ENCODE measurements around the gene MUC5B.

MUC5B gene

GRCh38 chr11:1295086-1295485, 72.2 kb downstream of the MUC5B start:
- DNase-seq = no peak

GRCh38 chr11:1295591-1295990, 72.7 kb downstream of the MUC5B start:
- DNase-seq = no peak

GRCh38 chr11:1296287-1296686, 73.4 kb downstream of the MUC5B start:
- DNase-seq = no peak

- no peak for DNase-seq
Measured at GRCh38 chr11:1297011-1297575, 74.2 kb downstream of the MUC5B start.

GRCh38 chr11:1297576-1298473, 75.0 kb downstream of the MUC5B start:
- no peak for DNase-seq

GRCh38 chr11:1298695-1299492, 76.0 kb downstream of the MUC5B start:
- DNase-seq = peak in 32 of 58 donors; percentile 31 to 89 (median 49)

- peak in 26 of 58 donors; percentile 21 to 80 (median 56) for DNase-seq
Measured at GRCh38 chr11:1299621-1300020, 76.8 kb downstream of the MUC5B start.

GRCh38 chr11:1300121-1300520, 77.3 kb downstream of the MUC5B start:
- no peak for DNase-seq

GRCh38 chr11:1300569-1301187, 77.8 kb downstream of the MUC5B start:
- DNase-seq = no peak

GRCh38 chr11:1301220-1302000, 78.5 kb downstream of the MUC5B start:
- no peak for DNase-seq

GRCh38 chr11:1302041-1302460, 79.2 kb downstream of the MUC5B start:
- no peak for DNase-seq

GRCh38 chr11:1302461-1303125, 79.7 kb downstream of the MUC5B start:
- DNase-seq = no peak

GRCh38 chr11:1303126-1303821, 80.4 kb downstream of the MUC5B start:
- DNase-seq = peak in 26 of 58 donors; percentile 38 to 81 (median 58)

GRCh38 chr11:1303973-1304372, 81.1 kb downstream of the MUC5B start:
- DNase-seq = peak in 4 of 58 donors; percentile 34 to 57 (median 44)

- no peak for DNase-seq
Measured at GRCh38 chr11:1304380-1304779, 81.5 kb downstream of the MUC5B start.

- no peak for DNase-seq
Measured at GRCh38 chr11:1305063-1305495, 82.2 kb downstream of the MUC5B start.

- DNase-seq = no peak
Measured at GRCh38 chr11:1305501-1306056, 82.7 kb downstream of the MUC5B start.

GRCh38 chr11:1306186-1307162, 83.6 kb downstream of the MUC5B start:
- DNase-seq = no peak

All from anterior cingulate cortex (tissue), 58 donors.